ENCODE measurements around the gene CRIM1. TPM values are rescaled to one million over a fixed set of nuclear protein-coding genes. Genes with fewer than 3 reads are reported as not detected.
"Not testable (repeated sequence)": the region's sequence is repeated elsewhere in the genome, so short reads cannot be mapped to it uniquely, and the experiment has no call there.

CRIM1 gene
- total RNA-seq, 6 donors from 2014 or later = 74.7 to 128 (median 110) TPM

DNA sequence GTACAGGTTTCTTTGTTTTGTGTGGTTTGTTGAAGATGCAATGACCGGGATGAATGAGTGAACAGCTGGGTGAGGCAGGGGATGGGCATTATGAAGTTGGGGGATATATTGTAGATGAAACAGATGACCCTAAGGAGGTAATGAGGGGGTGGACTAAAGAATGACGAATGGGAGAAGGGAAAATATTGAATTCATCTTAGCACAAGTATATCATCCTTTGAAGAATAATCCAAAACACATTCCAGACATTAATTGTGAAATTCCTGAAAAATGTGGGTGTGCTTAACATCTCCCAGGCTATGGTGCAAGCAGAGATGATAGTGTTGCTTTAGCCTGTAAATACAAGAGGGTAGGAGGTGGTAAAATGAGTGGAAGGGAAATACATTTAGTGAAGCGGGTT is 5.8 kb downstream of the CRIM1 start:
- 66 to 74% methylated on average over 3 of the region's 3 CpGs for WGBS, 2 donors
- peaks cover 0 to 6% (median 0%) of the 10 kb centered on the region in 4 donors for H3K27me3 ChIP-seq
- H3K36me3 ChIP-seq = no peaks in the 10 kb centered on the region
- no peaks in the 10 kb centered on the region for H3K9me3 ChIP-seq
- H3K4me1 ChIP-seq = peaks cover 41 to 72% (median 50%) of the 10 kb centered on the region in 4 donors
- TF ChIP-seq POLR2AphosphoS5 (IDR thresholded peaks at IDR 0.05) = peak in 1 of 2 donors; percentile 30
- no peak for TF ChIP-seq POLR2A (IDR thresholded peaks at IDR 0.05)
- no peak for DNase-seq
- peak overlapping the region in 1 of 4 donors; percentile 7 for H3K27ac ChIP-seq
- no peak overlapping the region for H3K4me3 ChIP-seq
- ATAC-seq (ENCODE audit: low FRiP score in 2 of 2) = no peak

GRCh38 chr2:36362291-36362690 is 6.7 kb downstream of the CRIM1 start:
- DNase-seq = no peak
- no peak for ATAC-seq (ENCODE audit: low FRiP score in 2 of 2)
- Histone ChIP-seq H3K36me3 (no peaks in the 10 kb centered on the region), H3K4me1 (peaks cover 50 to 72% (median 57%) of the 10 kb centered on the region in 4 donors), H3K9me3 (no peaks in the 10 kb centered on the region), H3K27me3 (no peaks in the 10 kb centered on the region), H3K27ac (peak overlapping the region in 3 of 4 donors; percentile 38 to 44 (median 43)), H3K4me3 (no peak overlapping the region)
- 53 to 60% methylated on average over 3 of the region's 3 CpGs for WGBS, 2 donors
- TF ChIP-seq POLR2A (IDR thresholded peaks at IDR 0.05) = no peak
- TF ChIP-seq EP300 (IDR thresholded peaks at IDR 0.05) = no peak
- no peak for TF ChIP-seq CTCF (IDR thresholded peaks at IDR 0.05)
- no peak for TF ChIP-seq POLR2AphosphoS5 (IDR thresholded peaks at IDR 0.05)

- Histone ChIP-seq H3K27ac (peak overlapping the region in 3 of 4 donors; percentile 38 to 44 (median 43)), H3K4me1 (peaks cover 57 to 72% (median 61%) of the 10 kb centered on the region in 4 donors)
- not testable (repeated sequence) for H3K4me3 ChIP-seq; H3K27me3 ChIP-seq; DNase-seq; H3K9me3 ChIP-seq; H3K36me3 ChIP-seq; ATAC-seq (ENCODE audit: low FRiP score in 2 of 2)
- WGBS, 2 donors = 98 to 100% methylated on average over 2 of the region's 2 CpGs
Observed at GRCh38 chr2:36363085-36363484, 7.5 kb downstream of the CRIM1 start.

GRCh38 chr2:36366491-36367120 is 11.0 kb downstream of the CRIM1 start:
- peak overlapping the region in 2 of 4 donors; percentile 11 to 27 for H3K27ac ChIP-seq
- TF ChIP-seq POLR2A (IDR thresholded peaks at IDR 0.05) = no peak
- TF ChIP-seq POLR2AphosphoS5 (IDR thresholded peaks at IDR 0.05) = no peak
- no peak for TF ChIP-seq CTCF (IDR thresholded peaks at IDR 0.05)
- no peak for TF ChIP-seq EP300 (IDR thresholded peaks at IDR 0.05)
- H3K36me3 ChIP-seq = no peaks in the 10 kb centered on the region
- H3K4me1 ChIP-seq = peaks cover 46 to 72% (median 67%) of the 10 kb centered on the region in 4 donors
- 51 to 56% methylated on average over 3 of the region's 3 CpGs for WGBS, 2 donors
- DNase-seq = no peak
- ATAC-seq (ENCODE audit: low FRiP score in 2 of 2) = no peak
- H3K9me3 ChIP-seq = no peaks in the 10 kb centered on the region
- no peak overlapping the region for H3K4me3 ChIP-seq
- H3K27me3 ChIP-seq = no peaks in the 10 kb centered on the region

GRCh38 chr2:36367486-36367885 is 11.9 kb downstream of the CRIM1 start:
- H3K4me1 ChIP-seq = peaks cover 48 to 74% (median 66%) of the 10 kb centered on the region in 4 donors
- DNase-seq = no peak
- ATAC-seq (ENCODE audit: low FRiP score in 2 of 2) = no peak
- WGBS, 2 donors = 46 to 60% methylated on average over 4 of the region's 4 CpGs
- no peaks in the 10 kb centered on the region for H3K36me3 ChIP-seq
- no peaks in the 10 kb centered on the region for H3K27me3 ChIP-seq
- no peak overlapping the region for H3K4me3 ChIP-seq
- no peak for TF ChIP-seq EP300 (IDR thresholded peaks at IDR 0.05)
- TF ChIP-seq CTCF (IDR thresholded peaks at IDR 0.05) = no peak
- no peak for TF ChIP-seq POLR2AphosphoS5 (IDR thresholded peaks at IDR 0.05)
- no peak for TF ChIP-seq POLR2A (IDR thresholded peaks at IDR 0.05)
- H3K9me3 ChIP-seq = no peaks in the 10 kb centered on the region
- H3K27ac ChIP-seq = peak overlapping the region in 3 of 4 donors; percentile 10 to 52 (median 50)

GRCh38 chr2:36367895-36368353 is 12.3 kb downstream of the CRIM1 start:
- WGBS, 2 donors = 44 to 68% methylated on average over 5 of the region's 5 CpGs
- ATAC-seq (ENCODE audit: low FRiP score in 2 of 2) (peak; percentile 30 to 56), DNase-seq (peak in 1 of 2 donors; percentile 28)
- Histone ChIP-seq H3K4me3 (no peak overlapping the region), H3K27ac (peak overlapping the region in 3 of 4 donors; percentile 10 to 52 (median 50)), H3K36me3 (no peaks in the 10 kb centered on the region), H3K4me1 (peaks cover 52 to 76% (median 67%) of the 10 kb centered on the region in 4 donors), H3K27me3 (no peaks in the 10 kb centered on the region), H3K9me3 (no peaks in the 10 kb centered on the region)
- TF ChIP-seq CTCF (IDR thresholded peaks at IDR 0.05) (no peak), POLR2AphosphoS5 (IDR thresholded peaks at IDR 0.05) (no peak), EP300 (IDR thresholded peaks at IDR 0.05) (no peak), POLR2A (IDR thresholded peaks at IDR 0.05) (no peak)

All from upper lobe of left lung (tissue), 6 donors.